HG03064 (cell line): ENCODE results near the gene MYT1.

ENCODE experiments used
- ATAC-seq: cut with Tn5 transposase; IDR thresholded peaks from one replicate; pipeline ENCODE4 v1.9.1; 2021; ENCODE audit warnings: low read depth; ENCODE audit not compliant: unreplicated experiment

MYT1 gene

GRCh38 chr20:64188091-64188490 is 23.8 kb downstream of the MYT1 start:
- no peak for ATAC-seq

GRCh38 chr20:64188682-64189529 is 24.7 kb downstream of the MYT1 start:
- ATAC-seq = no peak

GRCh38 chr20:64189530-64189966 is 25.3 kb downstream of the MYT1 start:
- no peak for ATAC-seq

GRCh38 chr20:64189986-64190385 is 25.7 kb downstream of the MYT1 start:
- ATAC-seq = no peak

GRCh38 chr20:64191002-64191401 is 26.8 kb downstream of the MYT1 start:
- ATAC-seq = no peak

GRCh38 chr20:64192406-64192805 is 28.2 kb downstream of the MYT1 start:
- no peak for ATAC-seq

GRCh38 chr20:64193058-64193457 is 28.8 kb downstream of the MYT1 start:
- ATAC-seq = no peak

- ATAC-seq = no peak
These were observed 30.0 kb downstream of the MYT1 start for GRCh38 chr20:64194269-64194668.

GRCh38 chr20:64196309-64196708 is 32.1 kb downstream of the MYT1 start:
- no peak for ATAC-seq

GRCh38 chr20:64196847-64197306 is 32.6 kb downstream of the MYT1 start:
- no peak for ATAC-seq

- no peak for ATAC-seq
These were observed 34.1 kb downstream of the MYT1 start for GRCh38 chr20:64198347-64198746.

GRCh38 chr20:64199395-64199794 is 35.1 kb downstream of the MYT1 start:
- ATAC-seq = no peak

- no peak for ATAC-seq
These were observed 36.5 kb downstream of the MYT1 start for GRCh38 chr20:64200740-64201139.

- no peak for ATAC-seq
These were observed 37.4 kb downstream of the MYT1 start for GRCh38 chr20:64201653-64202052.

GRCh38 chr20:64203037-64203777 is 39.0 kb downstream of the MYT1 start:
- no peak for ATAC-seq

GRCh38 chr20:64205611-64206026 is 41.4 kb downstream of the MYT1 start:
- no peak for ATAC-seq

- ATAC-seq = no peak
These were observed 42.4 kb downstream of the MYT1 start for GRCh38 chr20:64206614-64207013.

- ATAC-seq = no peak
These were observed 43.7 kb downstream of the MYT1 start for GRCh38 chr20:64207641-64208590.

GRCh38 chr20:64209148-64209547 is 44.9 kb downstream of the MYT1 start:
- no peak for ATAC-seq

GRCh38 chr20:64210656-64211369 is 46.6 kb downstream of the MYT1 start:
- no peak for ATAC-seq
